ENCODE results near the gene C1QB. TPM values are rescaled to one million over a fixed set of nuclear protein-coding genes. Genes with fewer than 3 reads are reported as not detected.

C1QB gene
- total RNA-seq, 2 donors from 2014 or later, result not detected

DNA sequence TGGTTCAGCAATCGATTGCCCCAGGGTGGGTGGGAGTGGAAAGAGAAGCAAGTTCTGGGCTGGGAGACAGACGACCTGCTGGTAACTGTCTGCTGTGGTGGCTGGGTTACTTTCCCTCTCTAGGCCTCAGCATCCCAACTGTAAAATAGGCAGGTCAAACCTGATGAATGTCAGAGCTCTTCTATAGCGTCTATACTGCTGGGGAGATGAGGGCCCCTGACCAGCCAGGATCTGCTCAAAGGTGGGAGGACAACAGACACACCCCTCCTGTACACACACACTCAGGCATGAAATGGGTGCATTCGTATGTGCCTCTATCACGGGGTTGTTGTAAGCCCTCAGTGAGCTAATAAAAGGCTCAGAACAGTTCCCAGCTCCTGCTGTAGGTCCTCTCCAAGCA lies 44.9 kb downstream of the C1QB start:
- Mint-ChIP-seq H3K9me3 (no peaks in the 10 kb centered on the region), H3K27ac (no peak overlapping the region)
- no peaks in the 10 kb centered on the region for H3K36me3 ChIP-seq (ENCODE audit: control insufficient read depth, insufficient read depth, low read length)

DNA sequence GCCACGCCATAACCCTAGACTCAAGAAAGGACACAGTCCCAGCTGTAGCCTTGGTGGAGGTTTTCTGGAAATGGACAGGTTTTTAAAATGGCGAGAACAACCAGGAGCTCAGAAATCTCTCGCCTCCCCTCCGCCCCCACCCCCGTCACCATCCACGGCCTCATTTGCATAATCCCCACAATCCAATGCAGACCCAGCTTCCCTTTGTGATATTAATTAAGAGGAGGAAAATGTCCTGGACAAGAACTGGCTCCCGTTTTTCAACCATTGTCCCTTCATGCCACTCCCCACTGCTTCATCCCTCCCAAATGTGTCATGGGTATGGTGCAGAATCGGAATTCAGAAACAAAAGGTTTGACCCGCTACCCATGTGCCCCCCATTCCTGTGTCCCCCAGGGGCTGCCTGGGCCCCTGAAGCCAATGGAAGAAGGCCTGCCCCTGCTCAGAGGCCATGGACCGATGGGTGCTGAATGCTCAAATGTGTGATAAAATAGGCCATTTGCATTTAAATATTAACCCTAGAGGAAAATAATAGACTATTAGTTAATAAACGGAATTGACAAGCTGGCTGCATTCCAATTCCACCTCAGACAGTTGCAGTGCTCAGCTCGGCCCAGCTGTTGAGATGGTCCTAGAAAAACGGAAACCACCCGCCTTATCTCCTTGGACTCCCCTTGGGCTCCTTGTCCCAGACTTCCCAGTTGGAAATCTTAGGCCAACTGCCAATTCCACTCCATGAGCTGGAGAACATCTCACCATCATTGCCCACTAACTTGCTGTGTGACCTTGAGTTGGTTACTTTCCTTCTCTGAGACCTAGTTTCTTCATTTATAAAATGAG lies 46.9 kb downstream of the C1QB start:
- no peak for DNase-seq
- Mint-ChIP-seq H3K4me1 (peaks cover 4% of the 10 kb centered on the region), H3K27me3 (ENCODE audit: insufficient read depth) (peaks cover 2% of the 10 kb centered on the region), H3K4me3 (no peak overlapping the region), H3K36me3 (ENCODE audit: low read depth) (no peaks in the 10 kb centered on the region), H3K27ac (no peak overlapping the region), H3K9me3 (no peaks in the 10 kb centered on the region)
- Histone ChIP-seq H3K27ac (ENCODE audit: low read depth, low read length) (no peak overlapping the region), H3K9ac (ENCODE audit: extremely low read depth, low read length, poor library complexity, severe bottlenecking) (no peak overlapping the region), H3K27me3 (ENCODE audit: control insufficient read depth, insufficient read depth, low read length, poor library complexity, severe bottlenecking) (no peaks in the 10 kb centered on the region), H3K4me1 (ENCODE audit: control insufficient read depth, insufficient read depth, low read length) (no peaks in the 10 kb centered on the region), H3K9me3 (ENCODE audit: control insufficient read depth, low read length) (no peaks in the 10 kb centered on the region), H3K36me3 (ENCODE audit: control insufficient read depth, insufficient read depth, low read length) (no peaks in the 10 kb centered on the region), H3K4me3 (ENCODE audit: low read length) (no peak overlapping the region)
- WGBS, 2 experiments (ENCODE audit: insufficient coverage in 1 of 2, insufficient read length in 1 of 2), result 82 to 91% methylated on average over 5 to 14 of the region's 14 CpGs
- TF ChIP-seq, protein P1, sequence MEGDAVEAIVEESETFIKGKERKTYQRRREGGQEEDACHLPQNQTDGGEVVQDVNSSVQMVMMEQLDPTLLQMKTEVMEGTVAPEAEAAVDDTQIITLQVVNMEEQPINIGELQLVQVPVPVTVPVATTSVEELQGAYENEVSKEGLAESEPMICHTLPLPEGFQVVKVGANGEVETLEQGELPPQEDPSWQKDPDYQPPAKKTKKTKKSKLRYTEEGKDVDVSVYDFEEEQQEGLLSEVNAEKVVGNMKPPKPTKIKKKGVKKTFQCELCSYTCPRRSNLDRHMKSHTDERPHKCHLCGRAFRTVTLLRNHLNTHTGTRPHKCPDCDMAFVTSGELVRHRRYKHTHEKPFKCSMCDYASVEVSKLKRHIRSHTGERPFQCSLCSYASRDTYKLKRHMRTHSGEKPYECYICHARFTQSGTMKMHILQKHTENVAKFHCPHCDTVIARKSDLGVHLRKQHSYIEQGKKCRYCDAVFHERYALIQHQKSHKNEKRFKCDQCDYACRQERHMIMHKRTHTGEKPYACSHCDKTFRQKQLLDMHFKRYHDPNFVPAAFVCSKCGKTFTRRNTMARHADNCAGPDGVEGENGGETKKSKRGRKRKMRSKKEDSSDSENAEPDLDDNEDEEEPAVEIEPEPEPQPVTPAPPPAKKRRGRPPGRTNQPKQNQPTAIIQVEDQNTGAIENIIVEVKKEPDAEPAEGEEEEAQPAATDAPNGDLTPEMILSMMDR (conservative IDR thresholded peaks at IDR 0.05), result no peak

More for the DNA sequence above, 44.9 kb downstream of the C1QB start:
- H3K4me3 Mint-ChIP-seq, result no peak overlapping the region
- peaks cover 2% of the 10 kb centered on the region for H3K27me3 Mint-ChIP-seq (ENCODE audit: insufficient read depth)
- Histone ChIP-seq H3K27ac (ENCODE audit: low read depth, low read length) (no peak overlapping the region), H3K4me3 (ENCODE audit: low read length) (no peak overlapping the region), H3K27me3 (ENCODE audit: control insufficient read depth, insufficient read depth, low read length, poor library complexity, severe bottlenecking) (no peaks in the 10 kb centered on the region), H3K4me1 (ENCODE audit: control insufficient read depth, insufficient read depth, low read length) (no peaks in the 10 kb centered on the region), H3K9ac (ENCODE audit: extremely low read depth, low read length, poor library complexity, severe bottlenecking) (no peak overlapping the region), H3K9me3 (ENCODE audit: control insufficient read depth, low read length) (no peaks in the 10 kb centered on the region)
- 80 to 88% methylated on average over 2 to 5 of the region's 5 CpGs for WGBS, 2 experiments (ENCODE audit: insufficient coverage in 1 of 2, insufficient read length in 1 of 2)
- no peaks in the 10 kb centered on the region for H3K4me1 Mint-ChIP-seq
- DNase-seq, result no peak
- no peaks in the 10 kb centered on the region for H3K36me3 Mint-ChIP-seq (ENCODE audit: low read depth)
- TF ChIP-seq, protein P1 (conservative IDR thresholded peaks at IDR 0.05), result no peak

DNA sequence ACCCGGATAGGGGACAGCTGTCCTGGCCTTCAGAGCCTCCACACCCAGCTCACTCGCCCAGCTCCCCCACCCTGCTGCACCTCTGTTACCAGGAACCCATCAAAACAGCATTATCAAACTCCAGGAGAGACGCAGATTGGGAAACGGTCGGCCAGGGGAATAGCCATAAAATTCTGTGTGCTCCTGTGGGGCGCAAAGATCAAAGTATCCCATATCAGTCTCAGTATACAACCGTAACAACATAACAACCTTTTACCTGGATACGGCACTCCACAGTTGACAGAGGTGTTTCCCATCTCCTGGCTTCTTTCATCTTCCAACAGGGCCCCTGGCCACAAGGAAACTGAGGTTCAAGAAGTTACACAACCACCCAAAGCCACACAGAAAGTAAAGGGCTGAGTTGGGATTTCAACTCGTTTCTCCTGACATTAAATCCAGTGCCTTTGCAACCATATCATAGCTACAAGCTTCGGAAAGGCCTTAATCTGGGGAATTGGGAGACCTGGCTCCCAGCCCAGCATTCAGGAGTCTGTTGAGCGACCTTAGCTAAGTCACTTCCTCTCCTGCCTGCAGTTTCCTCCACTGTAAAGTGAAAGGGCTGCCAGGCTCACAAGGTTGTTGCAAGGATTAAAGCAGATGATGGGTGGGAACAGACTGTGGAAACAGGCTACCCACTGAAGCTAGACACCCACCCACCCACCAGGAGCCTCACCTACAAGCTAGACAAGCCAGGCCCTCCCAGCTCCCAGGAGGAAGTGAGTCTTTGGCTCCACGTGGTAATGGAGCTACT lies 49.5 kb downstream of the C1QB start:
- no peaks in the 10 kb centered on the region for H3K27me3 ChIP-seq (ENCODE audit: control insufficient read depth, insufficient read depth, low read length, poor library complexity, severe bottlenecking)
- no peak for DNase-seq
- H3K36me3 Mint-ChIP-seq (ENCODE audit: low read depth), result no peaks in the 10 kb centered on the region
- H3K4me3 Mint-ChIP-seq, result no peak overlapping the region
- H3K4me1 ChIP-seq (ENCODE audit: control insufficient read depth, insufficient read depth, low read length), result no peaks in the 10 kb centered on the region
- WGBS, 2 experiments (ENCODE audit: insufficient coverage in 1 of 2, insufficient read length in 1 of 2), result 88 to 93% methylated on average over 6 to 12 of the region's 12 CpGs
- no peak overlapping the region for H3K27ac Mint-ChIP-seq
- H3K27me3 Mint-ChIP-seq (ENCODE audit: insufficient read depth), result peaks cover 2% of the 10 kb centered on the region
- TF ChIP-seq, protein P1 (conservative IDR thresholded peaks at IDR 0.05), result no peak
- H3K27ac ChIP-seq (ENCODE audit: low read depth, low read length), result no peak overlapping the region
- no peak overlapping the region for H3K4me3 ChIP-seq (ENCODE audit: low read length)
- peaks cover 5% of the 10 kb centered on the region for H3K4me1 Mint-ChIP-seq
- H3K9me3 ChIP-seq (ENCODE audit: control insufficient read depth, low read length), result no peaks in the 10 kb centered on the region
- H3K9ac ChIP-seq (ENCODE audit: extremely low read depth, low read length, poor library complexity, severe bottlenecking), result no peak overlapping the region
- no peaks in the 10 kb centered on the region for H3K36me3 ChIP-seq (ENCODE audit: control insufficient read depth, insufficient read depth, low read length)
- no peaks in the 10 kb centered on the region for H3K9me3 Mint-ChIP-seq
